ENCODE measurements around the gene CSPG4.
"Not testable (repeated sequence)": the region's sequence is repeated elsewhere in the genome, so short reads cannot be mapped to it uniquely, and the experiment has no call there.

CSPG4 gene

GRCh38 chr15:75703440-75704262, 9.0 kb downstream of the CSPG4 start:
- not testable (repeated sequence) for DNase-seq

DNA sequence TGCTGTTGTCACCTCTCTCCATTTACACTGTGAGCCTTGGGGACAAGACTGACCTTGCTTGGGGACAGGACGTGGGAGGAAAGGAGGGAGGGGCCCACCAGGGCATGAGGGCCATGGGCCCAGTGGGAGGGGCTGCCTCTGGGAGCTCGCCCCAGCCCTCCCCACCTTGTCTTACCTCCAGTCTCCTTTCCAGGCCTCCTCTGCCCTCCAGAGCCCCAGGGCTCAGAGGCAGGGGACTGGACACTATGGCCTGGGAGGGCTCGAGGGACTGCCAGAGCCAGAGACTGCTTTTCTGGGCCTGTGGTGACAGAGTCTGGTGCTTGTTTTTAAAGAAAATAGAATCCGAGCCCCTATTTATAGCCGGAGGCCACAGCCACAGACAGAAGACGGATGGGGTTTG, 10.2 kb downstream of the CSPG4 start:
- no peak for DNase-seq

DNA sequence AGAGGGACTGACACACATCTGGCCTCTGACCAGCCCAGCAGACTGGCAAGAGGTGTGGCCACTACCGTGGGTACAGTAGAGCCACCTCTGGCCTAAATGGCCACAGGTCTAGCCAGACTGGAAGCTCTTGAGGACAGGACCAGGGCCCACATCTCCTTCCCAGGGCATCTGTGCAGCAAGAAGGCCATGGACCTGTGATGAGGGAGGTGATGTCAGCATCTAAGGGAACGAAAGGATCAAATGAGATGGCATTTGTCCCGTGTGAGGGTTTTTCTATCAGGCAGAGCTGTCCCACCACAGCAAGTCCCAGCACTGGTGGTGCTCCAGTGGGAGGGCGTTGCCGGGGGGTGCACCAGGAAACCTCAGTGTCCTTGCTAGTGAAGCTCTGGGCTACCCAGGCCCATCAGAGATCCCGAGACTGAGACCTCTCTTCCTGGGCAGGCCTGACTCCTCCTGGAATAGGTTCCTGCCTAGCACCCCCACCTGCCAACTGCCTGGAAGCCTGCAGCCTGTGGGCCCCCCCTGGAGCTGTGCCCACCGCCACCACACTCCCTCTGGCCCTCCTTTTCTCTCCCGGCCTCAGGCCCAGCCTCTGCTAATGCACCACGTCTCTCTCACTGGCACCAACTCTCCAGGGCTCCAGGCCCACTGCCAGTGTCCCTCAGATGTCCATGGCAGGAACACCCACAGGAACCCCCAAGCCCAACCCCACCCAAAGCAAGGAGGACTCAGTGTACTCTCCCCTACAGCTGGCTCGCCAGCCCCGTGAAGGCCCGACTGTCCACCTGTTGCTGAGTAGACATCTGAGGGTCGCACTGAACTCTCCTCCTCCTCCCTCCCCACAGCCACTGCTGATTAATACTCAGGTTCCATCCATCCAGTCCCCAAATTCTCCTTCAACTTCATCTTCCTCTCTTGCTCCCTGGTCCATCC, 11.3 kb downstream of the CSPG4 start:
- not testable (repeated sequence) for DNase-seq

GRCh38 chr15:75699961-75700874, 12.4 kb downstream of the CSPG4 start:
- DNase-seq, result not testable (repeated sequence)

DNA sequence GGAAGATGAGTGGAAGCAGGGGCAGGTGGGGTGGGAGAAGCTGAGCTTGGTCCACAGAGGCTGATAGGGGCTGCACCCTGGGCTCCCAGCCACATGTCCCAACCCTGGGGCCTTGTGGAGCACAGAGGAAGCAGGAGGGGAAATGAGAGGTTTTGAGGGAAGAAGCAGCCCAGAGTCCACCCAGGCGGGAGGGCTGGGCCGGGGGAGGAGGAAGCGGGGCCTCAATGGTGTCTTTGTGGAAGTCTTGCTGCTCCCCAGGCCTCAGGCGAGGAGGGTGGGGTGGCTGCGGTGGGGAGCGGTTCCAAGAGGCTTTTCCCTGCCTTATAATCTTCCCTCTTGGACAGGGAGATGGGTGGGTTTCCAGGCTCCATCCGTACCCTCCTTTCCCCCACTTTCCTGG, 13.1 kb downstream of the CSPG4 start:
- not testable (repeated sequence) for DNase-seq

- DNase-seq, result not testable (repeated sequence)
These were observed 14.5 kb downstream of the CSPG4 start for GRCh38 chr15:75697974-75698747.

GRCh38 chr15:75697523-75697922, 15.1 kb downstream of the CSPG4 start:
- DNase-seq, result no peak

DNA sequence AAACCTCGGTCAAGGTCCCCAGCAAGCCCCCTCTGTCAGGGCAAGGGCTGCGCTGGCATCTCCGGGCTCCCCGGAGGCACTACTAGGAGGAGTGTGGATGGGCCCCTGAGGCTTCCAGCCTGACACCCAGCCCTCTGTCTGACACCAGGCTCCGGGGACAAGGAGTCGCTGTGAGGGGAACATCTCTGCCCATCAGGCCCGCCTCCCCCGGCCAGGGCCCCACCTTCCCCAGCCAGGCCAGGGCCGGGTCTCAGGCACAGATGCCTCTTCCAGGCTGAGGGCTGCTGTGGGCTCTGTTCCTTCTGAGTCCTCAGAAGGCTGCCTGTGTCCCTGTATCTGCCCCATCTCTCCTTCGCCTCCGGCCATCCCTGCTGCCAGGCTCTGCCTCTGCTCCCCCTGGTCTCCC, 15.8 kb downstream of the CSPG4 start:
- no peak for DNase-seq

DNA sequence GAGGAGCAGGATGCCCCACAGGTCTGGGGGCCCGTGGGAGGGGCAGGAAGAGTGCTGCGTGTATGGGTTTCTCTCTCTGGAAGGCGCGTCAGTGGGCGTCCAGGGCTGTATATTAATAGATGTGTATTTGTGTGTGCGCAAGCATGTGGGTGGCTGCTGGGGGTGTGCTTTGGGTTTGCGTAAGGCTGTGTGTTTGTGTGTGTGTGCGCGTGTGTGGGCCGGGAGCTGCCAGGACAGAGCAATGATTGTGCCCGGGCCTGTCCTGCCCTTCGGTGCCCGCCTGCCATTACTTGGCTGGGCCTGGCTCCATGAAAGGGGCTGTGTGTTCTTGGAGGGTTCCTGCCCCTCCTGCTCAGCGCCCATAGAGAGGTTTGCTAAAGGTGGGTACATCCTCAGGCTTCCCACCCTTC, 16.3 kb downstream of the CSPG4 start:
- DNase-seq, result no peak

- DNase-seq, result no peak
These were observed 16.9 kb downstream of the CSPG4 start for GRCh38 chr15:75695634-75696310.

DNA sequence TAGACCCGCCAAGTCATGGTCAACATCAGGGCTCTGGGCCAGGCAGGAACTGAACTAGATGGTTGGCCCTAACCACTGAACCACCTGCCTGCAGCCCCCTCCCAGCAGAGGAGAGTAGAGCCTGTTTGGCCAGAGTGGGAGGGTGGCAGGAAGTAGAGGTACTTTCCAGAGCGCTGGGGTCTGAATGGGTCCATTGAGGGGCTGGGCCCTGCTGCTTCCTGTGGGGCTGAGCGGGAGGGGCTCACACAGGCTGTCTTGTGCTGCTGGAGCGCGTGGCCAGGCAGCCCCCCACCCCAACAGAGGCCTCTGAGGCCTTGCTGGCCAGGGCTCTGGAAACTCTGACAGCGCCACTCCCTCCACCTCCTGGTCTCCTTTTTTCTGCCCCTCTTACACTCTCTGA, 17.4 kb downstream of the CSPG4 start:
- no peak for DNase-seq

DNA sequence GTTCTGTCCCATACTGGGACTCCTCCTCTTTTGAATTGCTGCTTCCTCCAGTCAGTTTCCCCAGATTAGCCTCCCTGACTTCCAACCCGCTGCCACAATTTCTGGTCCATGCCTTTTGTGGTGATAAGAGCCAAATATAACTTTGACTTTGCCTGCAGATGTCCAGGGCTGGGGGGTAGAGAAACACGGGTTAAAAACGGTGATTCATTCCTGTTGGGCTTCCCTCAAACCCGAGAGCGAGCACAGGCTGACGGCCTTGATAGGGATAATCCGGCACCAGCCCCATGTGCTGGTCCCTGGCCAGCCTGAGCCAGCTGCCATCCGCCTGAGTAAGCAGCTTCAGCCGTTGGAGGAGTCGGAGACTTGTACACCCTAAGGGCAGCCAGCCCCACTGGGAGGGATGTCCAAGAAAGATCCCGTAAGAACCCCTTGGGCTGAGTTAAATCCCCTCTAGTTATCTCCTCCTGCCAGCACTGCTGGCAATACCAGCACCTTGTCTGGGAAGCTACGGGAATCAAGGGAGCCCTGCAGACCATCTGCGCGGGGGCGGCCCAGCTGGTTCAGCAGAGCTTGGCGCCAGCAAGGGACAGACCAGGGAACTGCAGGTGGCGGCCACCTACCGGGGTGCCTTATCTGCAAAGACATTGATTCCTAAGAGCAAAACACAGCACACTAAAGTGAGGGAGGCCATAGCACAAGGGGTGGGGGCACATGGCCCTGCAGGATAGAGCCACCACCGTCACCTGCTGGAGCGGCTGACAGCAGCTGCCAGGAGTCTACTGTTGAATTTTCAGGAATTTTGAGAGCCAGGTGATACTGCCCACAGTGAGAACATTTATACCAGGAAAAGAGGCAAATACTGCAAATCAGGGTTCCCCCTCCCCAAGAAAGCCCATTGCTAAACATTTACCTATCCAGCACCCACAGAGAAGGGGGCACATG, 18.1 kb downstream of the CSPG4 start:
- DNase-seq, result peak; percentile 12

GRCh38 chr15:75693501-75694240, 19.0 kb downstream of the CSPG4 start:
- DNase-seq, result no peak

DNA sequence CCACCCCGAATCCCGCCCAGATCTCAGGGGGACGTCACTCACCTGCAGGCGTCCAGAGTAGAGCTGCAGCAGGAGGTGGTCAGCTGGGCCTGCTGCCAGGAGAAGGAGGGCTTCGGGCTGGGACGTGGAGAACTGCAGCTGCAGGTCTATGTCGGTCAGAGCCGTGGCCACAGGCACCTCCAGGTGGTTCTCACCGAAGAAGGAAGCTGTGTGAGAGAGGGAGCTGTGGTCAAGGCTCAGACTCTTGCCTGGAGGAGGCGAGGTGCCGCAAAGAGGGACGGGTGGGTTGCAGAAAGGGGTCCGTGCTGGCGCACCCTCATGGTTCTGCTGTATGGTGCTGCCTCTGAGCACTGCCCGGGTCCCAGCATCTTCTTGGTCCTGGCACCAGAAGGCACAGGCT, 19.6 kb downstream of the CSPG4 start:
- not testable (repeated sequence) for DNase-seq

DNA sequence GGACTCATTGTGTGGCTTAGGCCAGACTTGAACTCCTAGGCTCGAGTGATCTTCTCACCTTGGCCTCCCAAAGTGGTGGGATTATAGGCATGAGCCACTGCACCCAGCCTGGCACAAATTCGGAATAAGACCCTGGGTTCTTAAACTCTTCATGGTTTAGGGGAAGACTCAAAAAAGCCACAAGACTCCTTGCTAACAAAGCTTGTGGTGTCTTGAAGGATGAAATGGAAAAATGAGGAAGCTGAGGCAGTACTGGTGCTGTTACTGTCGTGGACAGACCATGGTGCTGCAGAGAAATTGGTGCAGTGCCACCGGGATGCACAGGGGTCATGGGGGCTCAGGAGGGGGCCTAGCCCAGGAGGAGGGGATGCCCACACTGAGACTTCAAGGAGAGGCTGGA, 20.3 kb downstream of the CSPG4 start:
- DNase-seq, result not testable (repeated sequence)

- not testable (repeated sequence) for DNase-seq
These were observed 23.2 kb downstream of the CSPG4 start for GRCh38 chr15:75689429-75689828.

DNA sequence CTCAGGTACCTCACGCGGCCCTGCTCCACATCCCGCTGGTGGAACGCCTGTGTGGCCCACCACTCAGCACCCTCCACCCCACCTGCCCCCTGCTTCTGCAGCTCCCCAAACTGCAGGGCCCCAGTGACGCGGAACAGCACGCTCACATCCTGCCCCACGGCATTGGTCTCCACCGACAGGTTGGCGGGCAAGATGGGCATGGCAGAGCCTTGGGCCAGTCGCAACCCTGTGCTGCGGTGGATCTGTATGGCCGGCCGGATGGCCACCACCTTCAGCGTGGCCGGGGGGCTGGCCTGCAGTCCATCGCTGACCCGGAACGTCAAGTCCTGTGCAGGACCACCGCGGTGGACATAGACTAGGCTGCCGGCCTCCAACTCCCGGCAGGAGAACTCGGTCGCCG, 23.8 kb downstream of the CSPG4 start:
- DNase-seq, result no peak

GRCh38 chr15:75688278-75688557, 24.4 kb downstream of the CSPG4 start:
- DNase-seq, result no peak

GRCh38 chr15:75687486-75688277, 25.0 kb downstream of the CSPG4 start:
- no peak for DNase-seq
